AG04449 (cell line): ENCODE measurements around the gene MAPRE3.

Experiments used
- CTCF ChIA-PET: fragments of 350-600 bp; formaldehyde crosslinking; extraction: SDS; loops from one replicate; lab custom pipeline; 2021; ENCODE audit warnings: antibody characterized with exemption; lab: Yijun Ruan, JAX
- POLR2A ChIA-PET: fragments of 400-600, 350-600 bp; formaldehyde crosslinking; extraction: SDS; loops from one replicate; lab custom pipeline; 2020; ENCODE audit warnings: antibody characterized with exemption, inconsistent platforms; lab: Yijun Ruan, JAX
- DNase-seq: peaks from one replicate; pipeline ENCODE4 v3.0.0-alpha.2; 2010; ENCODE audit warnings: low read depth, low spot score
- H3K4me3 ChIP-seq: 2 replicates; pipeline ENCODE4 v1.5.1; 2011; ENCODE audit warnings: low read depth, mild to moderate bottlenecking, control low read depth, low read length
- TF ChIP-seq, protein P1 (sequence below): IDR thresholded peaks from one replicate; pipeline ENCODE4 v1.5.1; 2011; ENCODE audit warnings: mild to moderate bottlenecking, moderate library complexity, low read length, control low read depth, inconsistent platforms; ENCODE audit not compliant: insufficient read depth; ENCODE audit errors: missing control alignments

The MAPRE3 gene

DNA sequence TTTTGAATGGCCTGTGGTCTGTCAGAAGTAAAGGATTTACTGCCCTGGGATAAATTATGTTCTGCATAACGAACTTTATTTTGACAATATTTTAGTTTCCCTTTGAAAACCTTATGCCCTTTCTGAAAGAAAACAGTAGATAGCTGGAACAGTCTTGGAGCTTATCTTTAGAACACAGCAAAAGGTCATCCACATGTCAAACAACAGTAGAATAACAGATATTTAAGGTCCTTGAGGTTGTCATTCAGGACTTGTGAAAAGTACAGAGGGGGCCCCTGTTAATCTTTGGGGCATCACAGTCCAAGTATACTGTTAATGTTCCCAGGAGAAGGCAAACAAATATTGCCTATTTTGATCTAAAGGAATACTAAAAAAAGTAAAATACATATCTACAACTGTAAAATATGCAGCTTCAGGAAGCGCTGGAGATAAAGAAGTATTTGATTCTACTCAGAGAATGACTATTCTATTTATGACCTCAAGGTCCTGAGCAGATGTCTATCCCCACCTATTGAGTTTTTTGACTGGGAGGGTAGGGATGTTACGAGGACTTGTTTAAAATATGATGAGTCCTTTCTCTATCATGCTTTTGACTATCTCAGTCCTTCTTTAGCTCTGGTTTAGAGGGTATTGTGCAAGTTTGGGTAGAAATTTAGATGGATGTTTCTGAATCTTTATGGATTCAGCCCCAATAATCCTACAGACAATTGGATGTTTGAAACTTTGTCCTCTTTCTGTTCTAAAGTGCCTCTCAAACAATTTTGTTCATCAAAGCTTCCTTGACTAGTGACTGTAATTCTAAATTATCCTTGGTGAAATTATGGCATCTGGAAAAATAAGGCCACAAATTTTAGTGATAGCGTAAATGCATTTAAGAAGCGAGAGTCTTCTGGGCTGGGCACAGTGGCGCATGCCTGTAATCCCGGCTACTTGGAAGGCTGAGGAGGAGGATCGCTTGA lies 37.3 kb downstream of the MAPRE3 start:
- ChIA-PET CTCF (interaction anchor here (1.2 to 18.4 kb wide), 4 partner anchors 9 to 162 kb away, joined by 3 to 663 read pairs (median 11); partner anchors contain the start of gene MAPRE3), POLR2A (no interaction called here)
- H3K4me3 ChIP-seq, result no peak overlapping the region
- TF ChIP-seq, protein P1, sequence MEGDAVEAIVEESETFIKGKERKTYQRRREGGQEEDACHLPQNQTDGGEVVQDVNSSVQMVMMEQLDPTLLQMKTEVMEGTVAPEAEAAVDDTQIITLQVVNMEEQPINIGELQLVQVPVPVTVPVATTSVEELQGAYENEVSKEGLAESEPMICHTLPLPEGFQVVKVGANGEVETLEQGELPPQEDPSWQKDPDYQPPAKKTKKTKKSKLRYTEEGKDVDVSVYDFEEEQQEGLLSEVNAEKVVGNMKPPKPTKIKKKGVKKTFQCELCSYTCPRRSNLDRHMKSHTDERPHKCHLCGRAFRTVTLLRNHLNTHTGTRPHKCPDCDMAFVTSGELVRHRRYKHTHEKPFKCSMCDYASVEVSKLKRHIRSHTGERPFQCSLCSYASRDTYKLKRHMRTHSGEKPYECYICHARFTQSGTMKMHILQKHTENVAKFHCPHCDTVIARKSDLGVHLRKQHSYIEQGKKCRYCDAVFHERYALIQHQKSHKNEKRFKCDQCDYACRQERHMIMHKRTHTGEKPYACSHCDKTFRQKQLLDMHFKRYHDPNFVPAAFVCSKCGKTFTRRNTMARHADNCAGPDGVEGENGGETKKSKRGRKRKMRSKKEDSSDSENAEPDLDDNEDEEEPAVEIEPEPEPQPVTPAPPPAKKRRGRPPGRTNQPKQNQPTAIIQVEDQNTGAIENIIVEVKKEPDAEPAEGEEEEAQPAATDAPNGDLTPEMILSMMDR, result no peak
- no peak for DNase-seq

DNA sequence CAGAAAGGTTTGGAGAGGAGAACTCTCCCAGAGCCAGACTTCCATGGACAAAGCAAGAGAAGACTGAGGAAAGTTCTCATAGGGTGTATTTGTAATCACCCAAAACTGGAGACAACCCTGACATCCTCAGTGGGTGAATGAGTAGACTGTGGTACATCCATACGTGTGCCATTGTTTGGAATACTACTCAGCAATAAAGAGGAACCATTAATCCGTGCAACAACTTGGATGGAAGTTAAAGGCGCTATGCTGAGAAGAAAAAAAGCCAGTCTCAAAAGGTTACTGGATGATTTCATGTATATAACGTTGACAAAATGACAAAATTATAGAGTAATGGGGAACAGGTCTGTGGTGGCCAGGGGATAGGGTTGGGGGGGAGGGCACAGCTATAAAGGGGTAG lies 38.2 kb downstream of the MAPRE3 start:
- CTCF ChIA-PET, result interaction anchor here (1.4 to 18.4 kb wide), 4 partner anchors 12 to 163 kb away, joined by 5 to 663 read pairs (median 10); partner anchors contain the start of gene MAPRE3
- H3K4me3 ChIP-seq, result no peak overlapping the region
- TF ChIP-seq, protein P1, result no peak
- POLR2A ChIA-PET, result no interaction called here
- no peak for DNase-seq

DNA sequence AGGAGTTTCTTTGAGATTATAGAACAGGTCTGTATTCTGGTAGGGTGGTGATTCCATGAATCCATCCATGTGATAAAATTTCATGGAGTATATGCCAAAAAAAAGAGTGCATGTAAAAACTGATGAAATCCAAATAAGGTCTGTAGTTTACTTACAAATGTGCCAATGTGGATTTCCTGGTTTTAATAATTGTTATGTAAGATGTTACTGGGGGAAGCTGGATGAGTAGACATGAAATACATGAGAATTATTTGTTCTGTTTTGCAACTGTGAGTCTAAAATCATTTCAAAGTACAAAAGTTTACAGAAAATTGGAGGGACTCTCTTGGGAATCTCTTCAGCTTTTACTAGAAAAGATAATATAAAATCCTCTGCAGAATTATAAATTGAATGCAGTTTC lies 38.6 kb downstream of the MAPRE3 start:
- ChIA-PET CTCF (interaction anchor here (1.0 to 18.4 kb wide), 5 partner anchors 12 to 163 kb away, joined by 3 to 663 read pairs (median 5); partner anchors contain the start of gene MAPRE3), POLR2A (no interaction called here)
- no peak for DNase-seq
- TF ChIP-seq, protein P1, result no peak
- H3K4me3 ChIP-seq, result no peak overlapping the region

DNA sequence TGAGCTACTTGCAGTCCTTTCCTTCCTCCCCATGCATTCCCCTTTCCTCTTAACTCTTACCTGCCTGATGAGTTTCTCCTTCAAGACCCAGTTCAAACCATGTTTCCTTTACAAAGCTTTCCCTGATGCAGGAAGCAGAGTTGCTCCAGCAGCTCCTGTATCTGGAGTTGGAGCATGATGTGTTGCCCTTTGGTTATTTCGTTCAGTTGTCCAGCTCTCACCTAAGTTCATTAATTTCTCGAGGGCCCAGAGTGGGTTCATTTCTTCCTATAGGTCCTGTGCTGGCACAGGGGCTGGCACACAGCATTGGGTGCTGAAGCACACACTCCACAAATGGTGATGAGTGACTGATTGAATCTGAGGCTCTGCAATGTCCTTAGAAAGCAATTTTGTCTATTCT lies 39.3 kb downstream of the MAPRE3 start:
- ChIA-PET POLR2A (no interaction called here), CTCF (interaction anchor here (1.0 to 18.4 kb wide), 5 partner anchors 13 to 164 kb away, joined by 3 to 663 read pairs (median 5); partner anchors contain the start of gene MAPRE3)
- H3K4me3 ChIP-seq, result no peak overlapping the region
- no peak for DNase-seq
- TF ChIP-seq, protein P1, result no peak

DNA sequence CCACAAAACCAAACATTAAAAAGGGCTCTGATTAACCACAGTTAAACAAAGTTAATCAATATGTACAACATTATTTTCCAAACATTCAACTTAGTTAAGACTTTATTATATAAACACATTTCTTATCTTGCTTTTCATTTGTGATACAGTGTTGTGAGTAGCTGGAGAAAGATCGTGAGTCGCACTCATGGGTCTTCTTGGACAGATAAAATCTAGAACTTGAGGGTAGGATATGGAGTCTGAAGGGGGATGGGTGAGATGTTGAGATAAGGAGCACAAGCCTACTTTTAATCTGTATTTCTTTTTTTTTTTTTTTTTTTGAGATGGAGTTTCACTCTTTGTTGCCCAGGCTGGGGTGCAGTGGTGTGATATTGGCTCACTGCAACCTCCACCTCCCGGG lies 39.7 kb downstream of the MAPRE3 start:
- no peak for DNase-seq
- POLR2A ChIA-PET, result no interaction called here
- CTCF ChIA-PET, result interaction anchor here (1.0 to 18.4 kb wide), 6 partner anchors 13 to 164 kb away, joined by 3 to 663 read pairs (median 5); partner anchors contain the start of gene MAPRE3
- TF ChIP-seq, protein P1, result no peak
- H3K4me3 ChIP-seq, result no peak overlapping the region

DNA sequence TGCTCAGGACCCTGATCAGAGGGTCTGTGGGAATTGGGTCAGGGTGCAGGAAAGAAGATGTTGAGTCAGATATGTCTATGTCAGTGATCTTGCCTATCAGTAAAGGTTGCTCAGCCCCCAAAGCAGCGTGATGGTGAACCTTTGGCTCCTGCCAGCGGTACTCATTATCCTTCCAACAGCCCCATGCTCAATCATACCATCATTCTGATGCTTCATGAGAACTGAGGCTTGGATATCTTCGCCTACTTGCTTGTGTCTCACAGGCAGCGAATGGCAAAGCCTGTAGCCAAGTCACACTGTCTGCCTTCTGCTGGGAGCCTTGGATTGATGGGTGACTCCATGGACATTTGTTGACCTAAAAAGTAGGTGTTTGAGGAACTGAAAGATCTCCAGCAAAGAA lies 43.3 kb downstream of the MAPRE3 start:
- CTCF ChIA-PET, result interaction anchor here (1.1 to 18.4 kb wide), 4 partner anchors 10 to 168 kb away, joined by 3 to 663 read pairs (median 9); partner anchors contain the start of gene MAPRE3
- H3K4me3 ChIP-seq, result no peak overlapping the region
- POLR2A ChIA-PET, result interaction anchor here (0.6 kb wide), 1 partner anchor 151 kb away, joined by 3 read pairs; no protein-coding TSS in a partner anchor
- TF ChIP-seq, protein P1, result no peak
- no peak for DNase-seq
